Peyer's patch (tissue), 4 donors: ENCODE data around the gene ARHGEF7.

Experiments used
- POLR2A ChIP-seq, 2 donors: fragments of 450-650 bp; IDR thresholded peaks; one replicate each; pipeline ENCODE4 v1.5.1; 2017; ENCODE audit warnings: antibody characterized with exemption in 2 of 2, mild to moderate bottlenecking in 2 of 2, moderate library complexity in 2 of 2
- TF ChIP-seq, protein P1 (sequence below), 6 experiments: fragments of 450-650 bp in 4 of 6; fragments of 200-600 bp in 2 of 6; sonication (generic) in 1 of 6; IDR thresholded peaks; one replicate each; pipeline ENCODE4 v1.5.1; 2017 to 2019; ENCODE audit warnings: antibody characterized with exemption in 6 of 6, mild to moderate bottlenecking in 3 of 6, moderate library complexity in 1 of 6

DNA sequence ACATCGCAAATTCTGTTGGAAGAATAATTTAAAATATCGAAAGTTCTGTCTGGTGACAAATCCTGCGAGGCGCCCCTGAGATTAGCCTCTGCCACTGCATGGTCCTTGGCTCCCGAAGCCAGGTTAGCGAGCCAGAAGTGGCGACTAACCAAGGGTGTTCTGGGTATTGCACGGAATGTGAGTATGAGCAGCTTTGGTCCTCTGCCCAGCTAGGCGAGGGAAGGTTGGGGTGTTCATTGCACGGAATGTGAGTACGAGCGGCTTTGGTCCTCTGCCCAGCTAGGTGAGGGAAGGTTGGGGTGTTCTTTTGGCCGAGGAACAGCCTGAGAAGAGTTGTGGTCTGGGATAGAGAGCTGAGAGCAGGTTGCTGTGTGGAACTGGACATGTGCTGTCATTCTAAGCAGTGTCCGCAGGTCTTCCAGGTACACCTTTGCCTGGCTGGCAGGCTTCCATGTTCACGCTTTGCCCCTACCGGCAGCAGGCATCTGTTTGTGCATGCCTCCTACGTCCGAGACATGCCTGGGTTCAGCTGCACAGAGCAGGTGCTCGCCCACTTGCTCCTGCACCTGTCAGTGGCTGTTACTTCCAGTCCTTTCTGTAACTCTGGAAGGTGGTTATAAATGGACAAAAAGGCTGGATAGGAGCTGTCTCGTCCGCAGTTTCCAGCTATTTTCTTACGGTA lies 187.1 kb downstream of the ARHGEF7 start:
- TF ChIP-seq POLR2A (IDR thresholded peaks at IDR 0.05), result no peak
- TF ChIP-seq, protein P1, sequence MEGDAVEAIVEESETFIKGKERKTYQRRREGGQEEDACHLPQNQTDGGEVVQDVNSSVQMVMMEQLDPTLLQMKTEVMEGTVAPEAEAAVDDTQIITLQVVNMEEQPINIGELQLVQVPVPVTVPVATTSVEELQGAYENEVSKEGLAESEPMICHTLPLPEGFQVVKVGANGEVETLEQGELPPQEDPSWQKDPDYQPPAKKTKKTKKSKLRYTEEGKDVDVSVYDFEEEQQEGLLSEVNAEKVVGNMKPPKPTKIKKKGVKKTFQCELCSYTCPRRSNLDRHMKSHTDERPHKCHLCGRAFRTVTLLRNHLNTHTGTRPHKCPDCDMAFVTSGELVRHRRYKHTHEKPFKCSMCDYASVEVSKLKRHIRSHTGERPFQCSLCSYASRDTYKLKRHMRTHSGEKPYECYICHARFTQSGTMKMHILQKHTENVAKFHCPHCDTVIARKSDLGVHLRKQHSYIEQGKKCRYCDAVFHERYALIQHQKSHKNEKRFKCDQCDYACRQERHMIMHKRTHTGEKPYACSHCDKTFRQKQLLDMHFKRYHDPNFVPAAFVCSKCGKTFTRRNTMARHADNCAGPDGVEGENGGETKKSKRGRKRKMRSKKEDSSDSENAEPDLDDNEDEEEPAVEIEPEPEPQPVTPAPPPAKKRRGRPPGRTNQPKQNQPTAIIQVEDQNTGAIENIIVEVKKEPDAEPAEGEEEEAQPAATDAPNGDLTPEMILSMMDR (IDR thresholded peaks at IDR 0.05), result no peak
